Endothelial cell of umbilical vein (primary cell): ENCODE results near the gene CD164L2. TPM values are rescaled to one million over a fixed set of nuclear protein-coding genes. Genes with fewer than 3 reads are reported as not detected.

Experiments used
- BruUV-seq: library from RNA; stranded (reverse); fragments of 400-500 nt; replicated peaks from 2 replicates; lab custom pipeline; 2021; lab: Mats Ljungman, UMichigan
- CTCF ChIA-PET: fragments of 300-600, 350-600 bp; sonication (Branson Sonifier 250); formaldehyde crosslinking; loops from one replicate; lab custom pipeline; 2021; ENCODE audit warnings: antibody characterized with exemption, inconsistent platforms; lab: Charles Lee
- POLR2A ChIA-PET: fragments of 300-600, 350-600 bp; sonication (Branson Sonifier 250); formaldehyde crosslinking; loops from one replicate; lab custom pipeline; 2021; ENCODE audit warnings: antibody characterized with exemption, inconsistent platforms; lab: Charles Lee
- DNase-seq: peaks from one replicate; pipeline ENCODE4 v3.0.0-alpha.2; 2011; ENCODE audit warnings: low read depth, low spot score
- FAIRE-seq: peaks from 2 replicates; lab custom pipeline; 2011; peaks lifted over from hg19 to GRCh38; lab: Jason Lieb, UNC
- H2AFZ ChIP-seq: 2 replicates; pipeline ENCODE4 v1.6.0; 2012; ENCODE audit warnings: low read depth, low read length, control low read depth, inconsistent platforms
- H3K27ac ChIP-seq: 2 replicates; pipeline ENCODE4 v1.5.1; 2011; ENCODE audit warnings: low read depth, mild to moderate bottlenecking, control low read depth, low read length, moderate library complexity; ENCODE audit not compliant: insufficient read depth
- H3K27me3 ChIP-seq, 2 experiments: 2 replicates each; pipeline versions ENCODE4 v1.6.0 to v1.6.1; 2011; ENCODE audit warnings: low read length in 2 of 2, mixed read lengths in 1 of 2; ENCODE audit not compliant: control insufficient read depth in 2 of 2, insufficient read depth in 2 of 2
- H3K36me3 ChIP-seq, 2 experiments: 2 replicates in 1 of 2; 3 replicates in 1 of 2; pipeline ENCODE4 v1.5.1; 2011; ENCODE audit warnings: low read length in 2 of 2, mild to moderate bottlenecking in 1 of 2, moderate library complexity in 1 of 2; ENCODE audit not compliant: control insufficient read depth in 2 of 2, insufficient read depth in 2 of 2; ENCODE audit errors: extremely low read depth in 1 of 2
- H3K4me1 ChIP-seq: 3 replicates; pipeline ENCODE4 v1.5.1; 2011; ENCODE audit warnings: mild to moderate bottlenecking, low read length; ENCODE audit not compliant: control insufficient read depth, insufficient read depth; ENCODE audit errors: extremely low read depth
- H3K4me2 ChIP-seq: 2 replicates; pipeline ENCODE4 v1.6.1; 2011; ENCODE audit warnings: low read length, control low read depth, mixed read lengths; ENCODE audit not compliant: insufficient read depth
- H3K4me3 ChIP-seq, 3 experiments: fragments of 200-600 bp in 1 of 3; sonication (generic), shearing (Covaris generic) in 1 of 3; replicated peaks in 1 of 3; 2 replicates each; pipeline ENCODE4 v1.5.1; 2011 to 2016; ENCODE audit warnings: control low read depth in 3 of 3, low read length in 3 of 3, mild to moderate bottlenecking in 2 of 3, inconsistent platforms in 1 of 3, low read depth in 1 of 3, moderate library complexity in 1 of 3; ENCODE audit not compliant: insufficient read depth in 1 of 3
- H3K79me2 ChIP-seq: 2 replicates; pipeline ENCODE4 v1.6.0; 2012; ENCODE audit warnings: low read length, inconsistent platforms; ENCODE audit not compliant: control insufficient read depth, insufficient read depth
- H3K9ac ChIP-seq: replicated peaks from 2 replicates; pipeline ENCODE3; 2011; ENCODE audit warnings: low read length, control low read depth; ENCODE audit not compliant: insufficient read depth; ENCODE audit errors: extremely low read depth
- H3K9me1 ChIP-seq: replicated peaks from 3 replicates; pipeline ENCODE4 v1.6.0; 2011; ENCODE audit warnings: mild to moderate bottlenecking, low read length; ENCODE audit not compliant: control insufficient read depth, insufficient read depth; ENCODE audit errors: extremely low read depth
- H3K9me3 ChIP-seq: replicated peaks from 2 replicates; pipeline ENCODE4 v1.5.1; 2012; ENCODE audit warnings: low read length, inconsistent platforms; ENCODE audit not compliant: control insufficient read depth, insufficient read depth
- H4K20me1 ChIP-seq: replicated peaks from 2 replicates; pipeline ENCODE3; 2011; ENCODE audit warnings: mild to moderate bottlenecking, low read length; ENCODE audit not compliant: control insufficient read depth, insufficient read depth; ENCODE audit errors: extremely low read depth
- CTCF ChIP-seq, 2 donors: IDR thresholded peaks; 1 replicate in 1 of 2; 2 replicates in 1 of 2; pipeline ENCODE4 v1.5.1; 2011; ENCODE audit warnings: low read length in 2 of 2, mild to moderate bottlenecking in 2 of 2, moderate library complexity in 2 of 2, control low read depth in 1 of 2, inconsistent platforms in 1 of 2, low read depth in 1 of 2; ENCODE audit not compliant: insufficient read depth in 1 of 2; ENCODE audit errors: extremely low read depth in 1 of 2
- EZH2 ChIP-seq: IDR thresholded peaks from 2 replicates; pipeline ENCODE4 v1.6.1; 2012; ENCODE audit warnings: borderline replicate concordance, low read depth, mild to moderate bottlenecking, moderate library complexity, low read length, inconsistent platforms; ENCODE audit not compliant: severe bottlenecking
- FOS ChIP-seq: IDR thresholded peaks from 2 replicates; pipeline ENCODE4 v1.6.1; 2011; ENCODE audit warnings: mild to moderate bottlenecking, low read length, moderate library complexity, borderline replicate concordance; ENCODE audit not compliant: insufficient read depth
- GATA2 ChIP-seq: IDR thresholded peaks from 2 replicates; pipeline ENCODE4 v1.7.0; 2011; ENCODE audit warnings: low read depth, mild to moderate bottlenecking, moderate library complexity, mixed read lengths, low read length; ENCODE audit not compliant: insufficient read length, insufficient read depth
- JUN ChIP-seq: IDR thresholded peaks from 2 replicates; pipeline ENCODE4 v1.6.1; 2011; ENCODE audit warnings: borderline replicate concordance, low read depth; ENCODE audit not compliant: insufficient read length, insufficient read depth
- MAX ChIP-seq: IDR thresholded peaks from 2 replicates; pipeline ENCODE4 v1.6.1; 2011; ENCODE audit not compliant: insufficient read depth, insufficient read length
- MYC ChIP-seq: IDR thresholded peaks from one replicate; pipeline ENCODE4 v1.6.1; 2011; ENCODE audit warnings: mild to moderate bottlenecking, low read depth, low read length
- POLR2A ChIP-seq: IDR thresholded peaks from 2 replicates; pipeline ENCODE4 v1.6.1; 2012; ENCODE audit warnings: low read depth, mild to moderate bottlenecking, control low read depth, low read length
- POLR2AphosphoS5 ChIP-seq: IDR thresholded peaks from 2 replicates; pipeline ENCODE4 v1.6.1; 2012; ENCODE audit warnings: low read depth, mild to moderate bottlenecking, control low read depth, low read length, moderate library complexity; ENCODE audit not compliant: insufficient read depth
- dilution Hi-C: fragments of 300-500 bp; cut with MboI; formaldehyde crosslinking; loops from one replicate; pipeline ENCODE4 v1.15.0; 2019; ENCODE audit warnings: low sequenced_read_pairs; ENCODE audit not compliant: extremely low pct_ligation_motif_present
- intact Hi-C: fragments of 100-400 bp; cut with micrococcal nuclease; formaldehyde crosslinking; loops from one replicate; pipeline ENCODE4 v1.10.0; 2022
- polyA plus RNA-seq, 4 experiments: library from polyadenylated mRNA; depleted of rRNA in 3 of 4; stranded (reverse) in 3 of 4; unstranded in 1 of 4; fragments of >200 nt; gene quantifications; 2 replicates each; pipeline versions ENCODE4 v1.2.1 to v1.2.3, GENCODE V29; 2011 to 2012; ENCODE audit warnings: missing spikeins in 1 of 4
- total RNA-seq: library from RNA; stranded (reverse); gene quantifications from 2 replicates; pipeline ENCODE4 v1.2.3, GENCODE V29; 2021

The CD164L2 gene
- total and polyA plus RNA-seq, 2 donors (not counting 3 experiments of a cell fraction or from before 2014, with no cell fraction given): not detected

- no peak for TF ChIP-seq JUN
- POLR2A ChIA-PET: interaction anchor here (0.6 kb wide), 1 partner anchor 10 kb away, joined by 3 read pairs; no protein-coding TSS in a partner anchor
- no peak for DNase-seq
Measured at GRCh38 chr1:27413004-27413403, 29.9 kb upstream of the CD164L2 start.

GRCh38 chr1:27412502-27412901 lies 29.4 kb upstream of the CD164L2 start:
- Histone ChIP-seq H3K9me3 (no peaks in the 10 kb centered on the region), H3K4me2 (no peak overlapping the region), H3K4me1 (peaks cover 2% of the 10 kb centered on the region), H4K20me1 (no peaks in the 10 kb centered on the region), H3K79me2 (no peaks in the 10 kb centered on the region), H3K9ac (no peak overlapping the region), H3K36me3 (peaks cover 67% of the 10 kb centered on the region in 2 experiments), H3K4me3 (no peak overlapping the region), H3K9me1 (no peaks in the 10 kb centered on the region), H3K27ac (no peak overlapping the region), H2AFZ (no peak overlapping the region), H3K27me3 (no peaks in the 10 kb centered on the region)
- CTCF ChIA-PET: interaction anchor here (0.9 to 2.0 kb wide), 3 partner anchors 8 to 156 kb away, joined by 3 to 8 read pairs (median 5); no protein-coding TSS in a partner anchor
- no TSS peak for BruUV-seq
- dilution Hi-C loops (loop anchor here (25.0 kb wide), 1 partner anchor 175 kb away; no protein-coding TSS in a partner anchor), intact Hi-C loops (no loop called here)
- POLR2A ChIA-PET: interaction anchor here (0.6 kb wide), 1 partner anchor 10 kb away, joined by 3 read pairs; no protein-coding TSS in a partner anchor
- FAIRE-seq: no peak
- no peak for DNase-seq
- no peak for TF ChIP-seq POLR2AphosphoS5
- no peak for TF ChIP-seq POLR2A
- TF ChIP-seq CTCF (IDR thresholded peaks at IDR 0.05; ENCODE audit: extremely low read depth in 1 of 2, insufficient read depth in 1 of 2, low read depth in 1 of 2, low read length in 2 of 2): no peak
- no peak for TF ChIP-seq FOS
- no peak for TF ChIP-seq MYC
- TF ChIP-seq EZH2: no peak
- no peak for TF ChIP-seq JUN
- no peak for TF ChIP-seq MAX
- TF ChIP-seq GATA2: no peak

More at GRCh38 chr1:27413004-27413403, 29.9 kb upstream of the CD164L2 start:
- no peak overlapping the region for H3K4me2 ChIP-seq
- H3K9ac ChIP-seq: no peak overlapping the region
- H3K27me3 ChIP-seq: no peaks in the 10 kb centered on the region
- dilution Hi-C loops (loop anchor here (25.0 kb wide), 1 partner anchor 174 kb away; no protein-coding TSS in a partner anchor), intact Hi-C loops (no loop called here)
- peaks cover 2% of the 10 kb centered on the region for H3K4me1 ChIP-seq
- FAIRE-seq: no peak
- peaks cover 64 to 66% of the 10 kb centered on the region in 2 experiments for H3K36me3 ChIP-seq
- H3K9me1 ChIP-seq: no peaks in the 10 kb centered on the region
- H4K20me1 ChIP-seq: no peaks in the 10 kb centered on the region
- CTCF ChIA-PET: interaction anchor here (0.8 to 8.0 kb wide), 7 partner anchors 8 to 194 kb away, joined by 3 to 70 read pairs (median 4); no protein-coding TSS in a partner anchor
- no peaks in the 10 kb centered on the region for H3K9me3 ChIP-seq
- no peak overlapping the region for H2AFZ ChIP-seq
- no TSS peak for BruUV-seq
- H3K4me3 ChIP-seq: no peak overlapping the region
- H3K79me2 ChIP-seq: no peaks in the 10 kb centered on the region
- no peak overlapping the region for H3K27ac ChIP-seq
